Trophoblast cell (in vitro differentiated cells and primary cell): ENCODE results near the gene HADHB.

Experiments
- DNase-seq, 2 donors: peaks; one replicate each; pipeline ENCODE4 v3.0.0-alpha.2; 2016
- H2AFZ ChIP-seq: 2 replicates; pipeline ENCODE4 v1.6.1; 2013; ENCODE audit warnings: low read length, moderate library complexity, mild to moderate bottlenecking; ENCODE audit not compliant: insufficient read depth, poor library complexity
- H2AK5ac ChIP-seq: 2 replicates; pipeline ENCODE4 v1.6.1; 2013; ENCODE audit warnings: mild to moderate bottlenecking, low read length
- H2BK120ac ChIP-seq: 2 replicates; pipeline ENCODE4 v1.6.1; 2013; ENCODE audit warnings: low read length, mild to moderate bottlenecking, moderate library complexity; ENCODE audit not compliant: insufficient read depth, poor library complexity
- H2BK12ac ChIP-seq: 2 replicates; pipeline ENCODE4 v1.6.1; 2013; ENCODE audit warnings: mild to moderate bottlenecking, low read length, moderate library complexity
- H2BK5ac ChIP-seq: 2 replicates; pipeline ENCODE4 v1.6.1; 2013; ENCODE audit warnings: low read length, low read depth, moderate library complexity, mild to moderate bottlenecking; ENCODE audit not compliant: poor library complexity
- H3K14ac ChIP-seq: 2 replicates; pipeline ENCODE4 v1.6.1; 2013; ENCODE audit warnings: mild to moderate bottlenecking, low read length
- H3K18ac ChIP-seq: 2 replicates; pipeline ENCODE4 v1.6.1; 2013; ENCODE audit warnings: mild to moderate bottlenecking, low read length
- H3K23ac ChIP-seq: 2 replicates; pipeline ENCODE4 v1.6.1; 2013; ENCODE audit warnings: low read length
- H3K27ac ChIP-seq: 2 replicates; pipeline ENCODE4 v1.5.1; 2013; ENCODE audit warnings: low read depth, mild to moderate bottlenecking, inconsistent platforms, low read length, moderate library complexity
- H3K27me3 ChIP-seq: 2 replicates; pipeline ENCODE4 v1.6.1; 2013; ENCODE audit warnings: inconsistent platforms, mild to moderate bottlenecking, low read length, moderate library complexity; ENCODE audit not compliant: insufficient read depth
- H3K36me3 ChIP-seq, 2 experiments: 1 replicate in 1 of 2; 2 replicates in 1 of 2; pipeline ENCODE4 v1.6.1; 2013; ENCODE audit warnings: low read length in 2 of 2, mild to moderate bottlenecking in 2 of 2, moderate library complexity in 1 of 2; ENCODE audit not compliant: insufficient read depth in 2 of 2, control insufficient read depth in 1 of 2
- H3K4ac ChIP-seq: 2 replicates; pipeline ENCODE4 v1.6.1; 2013; ENCODE audit warnings: low read depth, mild to moderate bottlenecking, low read length, moderate library complexity
- H3K4me1 ChIP-seq, 2 experiments: 1 replicate in 1 of 2; 2 replicates in 1 of 2; pipeline ENCODE4 v1.6.1; 2013; ENCODE audit warnings: low read length in 2 of 2, mild to moderate bottlenecking in 2 of 2, moderate library complexity in 1 of 2; ENCODE audit not compliant: insufficient read depth in 2 of 2, control insufficient read depth in 1 of 2
- H3K4me2 ChIP-seq: 2 replicates; pipeline ENCODE4 v1.6.1; 2013; ENCODE audit warnings: inconsistent platforms, mild to moderate bottlenecking, low read length, moderate library complexity
- H3K4me3 ChIP-seq: 2 replicates; pipeline ENCODE4 v1.5.1; 2013; ENCODE audit warnings: mild to moderate bottlenecking, low read depth, low read length, inconsistent platforms
- H3K79me1 ChIP-seq: one replicate; pipeline ENCODE4 v1.6.1; 2013; ENCODE audit warnings: low read length
- H3K79me2 ChIP-seq: 2 replicates; pipeline ENCODE4 v1.6.1; 2013; ENCODE audit warnings: low read length, mild to moderate bottlenecking; ENCODE audit not compliant: control insufficient read depth, insufficient read depth, poor library complexity
- H3K9ac ChIP-seq: 2 replicates; pipeline ENCODE4 v1.6.1; 2013; ENCODE audit warnings: mild to moderate bottlenecking, low read length
- H3K9me3 ChIP-seq: 2 replicates; pipeline ENCODE4 v1.6.1; 2013; ENCODE audit warnings: low read depth, mild to moderate bottlenecking, control low read depth, inconsistent platforms, low read length; ENCODE audit not compliant: insufficient read depth
- H4K12ac ChIP-seq: 2 replicates; pipeline ENCODE4 v1.6.1; 2013; ENCODE audit warnings: low read depth, mild to moderate bottlenecking, low read length, moderate library complexity
- H4K8ac ChIP-seq: 2 replicates; pipeline ENCODE4 v1.6.1; 2013; ENCODE audit warnings: low read depth, mild to moderate bottlenecking, low read length, moderate library complexity
- H4K91ac ChIP-seq: one replicate; pipeline ENCODE4 v1.6.1; 2013; ENCODE audit warnings: low read depth, mild to moderate bottlenecking, low read length, moderate library complexity
- WGBS: extraction: QIAGEN DNeasy Blood & Tissue Kit; methylation state at CpG from one replicate; pipeline ENCODE4 v1.1.7; 2013; ENCODE audit warnings: missing lambda C conversion rate; ENCODE audit not compliant: insufficient read length, insufficient coverage; ENCODE audit errors: extremely low coverage; 5-methylcytosine and 5-hydroxymethylcytosine counted together

HADHB gene

GRCh38 chr2:26292646-26293045 lies 47.9 kb downstream of the HADHB start:
- H4K91ac ChIP-seq, result no peak overlapping the region
- WGBS, result no CpG with 5 or more reads among the region's 6 CpGs

GRCh38 chr2:26295511-26295910 lies 50.8 kb downstream of the HADHB start:
- H2AFZ ChIP-seq, result no peak overlapping the region
- no peak overlapping the region for H3K14ac ChIP-seq
- H3K36me3 ChIP-seq, result no peaks in the 10 kb centered on the region
- peaks cover 17 to 18% of the 10 kb centered on the region in 2 experiments for H3K4me1 ChIP-seq
- H3K4me2 ChIP-seq, result no peak overlapping the region
- H3K27ac ChIP-seq, result no peak overlapping the region
- H3K27me3 ChIP-seq, result no peaks in the 10 kb centered on the region
- no peak overlapping the region for H4K12ac ChIP-seq
- peaks cover 3% of the 10 kb centered on the region for H3K79me2 ChIP-seq
- peaks cover 18% of the 10 kb centered on the region for H3K79me1 ChIP-seq
- no peak overlapping the region for H3K18ac ChIP-seq
- no peak for DNase-seq
- no peak overlapping the region for H4K8ac ChIP-seq
- H2BK12ac ChIP-seq, result no peak overlapping the region
- WGBS, result no CpG with 5 or more reads among the region's 1 CpG
- no peak overlapping the region for H3K23ac ChIP-seq
- no peak overlapping the region for H2BK120ac ChIP-seq
- H2BK5ac ChIP-seq, result no peak overlapping the region
- no peak overlapping the region for H2AK5ac ChIP-seq
- no peaks in the 10 kb centered on the region for H3K9me3 ChIP-seq
- no peak overlapping the region for H3K9ac ChIP-seq
- no peak overlapping the region for H3K4me3 ChIP-seq
- H4K91ac ChIP-seq, result no peak overlapping the region
- H3K4ac ChIP-seq, result no peak overlapping the region

More at GRCh38 chr2:26292646-26293045, 47.9 kb downstream of the HADHB start:
- no peak overlapping the region for H4K8ac ChIP-seq
- H3K79me1 ChIP-seq, result peaks cover 2% of the 10 kb centered on the region
- no peak overlapping the region for H3K23ac ChIP-seq
- H2AFZ ChIP-seq, result no peak overlapping the region
- no peaks in the 10 kb centered on the region for H3K27me3 ChIP-seq
- no peaks in the 10 kb centered on the region for H3K9me3 ChIP-seq
- no peak overlapping the region for H3K9ac ChIP-seq
- H2BK5ac ChIP-seq, result no peak overlapping the region
- H3K4me2 ChIP-seq, result no peak overlapping the region
- H3K4me3 ChIP-seq, result no peak overlapping the region
- H3K4ac ChIP-seq, result no peak overlapping the region
- H4K12ac ChIP-seq, result no peak overlapping the region
- no peak overlapping the region for H3K14ac ChIP-seq
- no peak overlapping the region for H2BK12ac ChIP-seq
- H2BK120ac ChIP-seq, result no peak overlapping the region
- no peak overlapping the region for H2AK5ac ChIP-seq
- no peak overlapping the region for H3K27ac ChIP-seq
- H3K79me2 ChIP-seq, result no peaks in the 10 kb centered on the region
- peaks cover 5 to 7% of the 10 kb centered on the region in 2 experiments for H3K4me1 ChIP-seq
- peak; percentile 87 to 95 for DNase-seq
- peaks cover 3 to 4% of the 10 kb centered on the region in 2 experiments for H3K36me3 ChIP-seq
- no peak overlapping the region for H3K18ac ChIP-seq

GRCh38 chr2:26297061-26297460 lies 52.3 kb downstream of the HADHB start:
- Histone ChIP-seq H4K8ac (no peak overlapping the region), H3K9me3 (no peaks in the 10 kb centered on the region), H2AFZ (no peak overlapping the region), H2AK5ac (no peak overlapping the region), H3K4me2 (peak overlapping the region; percentile 2), H3K27ac (no peak overlapping the region), H2BK12ac (peak overlapping the region; percentile 46), H3K4me1 (peaks cover 20 to 23% of the 10 kb centered on the region in 2 experiments), H3K9ac (no peak overlapping the region), H3K79me2 (peaks cover 3% of the 10 kb centered on the region), H3K27me3 (no peaks in the 10 kb centered on the region), H2BK5ac (peak overlapping the region; percentile 46), H4K12ac (no peak overlapping the region), H3K14ac (no peak overlapping the region), H4K91ac (no peak overlapping the region), H3K36me3 (no peaks in the 10 kb centered on the region), H2BK120ac (peak overlapping the region; percentile 54), H3K4ac (no peak overlapping the region), H3K23ac (no peak overlapping the region), H3K4me3 (no peak overlapping the region), H3K18ac (no peak overlapping the region), H3K79me1 (peaks cover 20% of the 10 kb centered on the region)
- peak; percentile 25 to 60 for DNase-seq
- 100% methylated on average over 1 of the region's 3 CpGs for WGBS

GRCh38 chr2:26298286-26298637 lies 53.5 kb downstream of the HADHB start:
- H3K9ac ChIP-seq, result no peak overlapping the region
- peaks cover 20% of the 10 kb centered on the region for H3K79me1 ChIP-seq
- peak overlapping the region; percentile 17 for H3K18ac ChIP-seq
- H2BK5ac ChIP-seq, result peak overlapping the region; percentile 16
- H3K36me3 ChIP-seq, result no peaks in the 10 kb centered on the region
- peak overlapping the region; percentile 2 for H2AFZ ChIP-seq
- peaks cover 3% of the 10 kb centered on the region for H3K79me2 ChIP-seq
- peak overlapping the region; percentile 38 for H3K14ac ChIP-seq
- DNase-seq, result peak in 1 of 2 donors; percentile 22
- H3K4ac ChIP-seq, result no peak overlapping the region
- peak overlapping the region; percentile 16 for H2BK120ac ChIP-seq
- peak overlapping the region; percentile 94 for H3K27ac ChIP-seq
- H2AK5ac ChIP-seq, result no peak overlapping the region
- WGBS, result no CpG with 5 or more reads among the region's 17 CpGs
- peak overlapping the region; percentile 72 for H3K4me2 ChIP-seq
- peak overlapping the region; percentile 63 for H4K91ac ChIP-seq
- no peak overlapping the region for H3K4me3 ChIP-seq
- peak overlapping the region; percentile 52 for H4K8ac ChIP-seq
- H3K4me1 ChIP-seq, result peaks cover 20 to 23% of the 10 kb centered on the region in 2 experiments
- H3K9me3 ChIP-seq, result peaks cover 3% of the 10 kb centered on the region
- H4K12ac ChIP-seq, result no peak overlapping the region
- H3K27me3 ChIP-seq, result no peaks in the 10 kb centered on the region
- H2BK12ac ChIP-seq, result peak overlapping the region; percentile 15
- no peak overlapping the region for H3K23ac ChIP-seq
